GM10266 (cell line): ENCODE measurements around the gene MANBA.

Experiments used
- DNase-seq: peaks from one replicate; pipeline ENCODE4 v3.0.0; 2012; ENCODE audit errors: extremely low spot score
- TF ChIP-seq, protein P1 (sequence below): IDR thresholded peaks from 2 replicates; pipeline ENCODE4 v1.5.1; 2012; ENCODE audit warnings: mild to moderate bottlenecking, low read depth; ENCODE audit not compliant: control insufficient read depth, insufficient read depth; ENCODE audit errors: missing control alignments

The MANBA gene

GRCh38 chr4:102764901-102765300 is 4.1 kb upstream of the MANBA start:
- no peak for DNase-seq
- TF ChIP-seq, protein P1, sequence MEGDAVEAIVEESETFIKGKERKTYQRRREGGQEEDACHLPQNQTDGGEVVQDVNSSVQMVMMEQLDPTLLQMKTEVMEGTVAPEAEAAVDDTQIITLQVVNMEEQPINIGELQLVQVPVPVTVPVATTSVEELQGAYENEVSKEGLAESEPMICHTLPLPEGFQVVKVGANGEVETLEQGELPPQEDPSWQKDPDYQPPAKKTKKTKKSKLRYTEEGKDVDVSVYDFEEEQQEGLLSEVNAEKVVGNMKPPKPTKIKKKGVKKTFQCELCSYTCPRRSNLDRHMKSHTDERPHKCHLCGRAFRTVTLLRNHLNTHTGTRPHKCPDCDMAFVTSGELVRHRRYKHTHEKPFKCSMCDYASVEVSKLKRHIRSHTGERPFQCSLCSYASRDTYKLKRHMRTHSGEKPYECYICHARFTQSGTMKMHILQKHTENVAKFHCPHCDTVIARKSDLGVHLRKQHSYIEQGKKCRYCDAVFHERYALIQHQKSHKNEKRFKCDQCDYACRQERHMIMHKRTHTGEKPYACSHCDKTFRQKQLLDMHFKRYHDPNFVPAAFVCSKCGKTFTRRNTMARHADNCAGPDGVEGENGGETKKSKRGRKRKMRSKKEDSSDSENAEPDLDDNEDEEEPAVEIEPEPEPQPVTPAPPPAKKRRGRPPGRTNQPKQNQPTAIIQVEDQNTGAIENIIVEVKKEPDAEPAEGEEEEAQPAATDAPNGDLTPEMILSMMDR: no peak

DNA sequence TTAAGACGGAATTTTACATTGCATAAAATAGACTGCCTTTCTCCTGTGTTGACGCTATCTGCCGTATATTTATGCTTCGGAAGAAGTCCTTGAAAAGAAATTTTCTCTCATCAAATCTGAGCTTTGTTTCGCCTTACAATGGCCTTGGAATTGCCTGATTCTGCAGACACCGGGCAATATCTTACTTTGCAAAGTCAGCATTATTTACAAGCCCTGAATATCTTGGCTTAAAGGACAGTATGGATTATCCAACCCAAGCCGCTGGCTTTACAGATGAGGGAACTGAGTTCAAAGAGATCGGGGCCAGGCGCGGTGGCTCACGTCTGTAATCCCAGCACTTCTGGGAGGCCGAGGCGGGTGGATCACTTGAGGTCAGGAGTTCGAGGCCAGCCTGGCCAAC is 1.1 kb upstream of the MANBA start:
- TF ChIP-seq, protein P1: no peak
- no peak for DNase-seq

GRCh38 chr4:102761296-102761701 is 531 bp upstream of the MANBA start:
- TF ChIP-seq, protein P1: no peak
- no peak for DNase-seq

DNA sequence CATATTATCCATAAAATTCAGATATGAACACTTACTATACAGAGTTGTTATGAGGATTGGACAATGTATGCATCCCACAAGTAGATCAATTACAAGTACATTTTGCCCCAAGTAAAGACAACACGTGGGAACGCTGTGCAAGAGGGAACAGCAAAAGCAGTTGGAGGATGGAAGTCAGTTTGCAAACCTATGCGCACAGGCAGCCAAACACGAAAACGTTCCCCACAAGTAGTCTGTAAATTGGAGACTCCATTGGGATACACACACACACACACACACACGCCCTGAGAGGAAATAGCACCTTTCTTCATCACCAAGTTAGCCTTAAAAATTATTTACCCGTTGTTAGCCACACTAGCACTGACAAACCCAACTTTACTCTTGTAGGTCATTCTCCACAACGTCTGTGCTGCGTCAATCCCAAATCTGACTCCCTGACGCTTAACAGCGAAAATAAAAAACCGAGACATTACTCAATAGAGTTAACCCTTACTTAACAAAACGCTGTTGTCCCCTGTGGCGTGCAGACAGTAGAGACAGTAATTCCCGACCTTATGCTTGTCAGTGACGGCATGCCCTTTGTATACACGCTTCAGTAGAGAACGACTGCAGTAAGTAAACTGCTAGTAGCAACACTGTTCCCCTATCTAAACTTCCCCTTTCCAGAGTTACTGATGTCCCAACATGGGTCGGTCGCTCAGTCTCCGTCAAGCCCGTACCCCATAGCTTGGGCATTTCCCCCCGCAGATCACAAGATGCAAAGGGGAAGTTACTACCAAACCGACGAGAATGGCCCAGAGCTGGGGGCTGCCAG is 730 bp downstream of the MANBA start:
- peak; percentile 61 for DNase-seq
- TF ChIP-seq, protein P1: no peak

GRCh38 chr4:102758241-102759160 is 2.3 kb downstream of the MANBA start:
- DNase-seq: no peak
- TF ChIP-seq, protein P1: no peak

- DNase-seq: no peak
- TF ChIP-seq, protein P1: no peak
These were observed 3.1 kb downstream of the MANBA start for GRCh38 chr4:102757681-102758080.
